ENCODE measurements around the gene HNRNPUL1.

DNA sequence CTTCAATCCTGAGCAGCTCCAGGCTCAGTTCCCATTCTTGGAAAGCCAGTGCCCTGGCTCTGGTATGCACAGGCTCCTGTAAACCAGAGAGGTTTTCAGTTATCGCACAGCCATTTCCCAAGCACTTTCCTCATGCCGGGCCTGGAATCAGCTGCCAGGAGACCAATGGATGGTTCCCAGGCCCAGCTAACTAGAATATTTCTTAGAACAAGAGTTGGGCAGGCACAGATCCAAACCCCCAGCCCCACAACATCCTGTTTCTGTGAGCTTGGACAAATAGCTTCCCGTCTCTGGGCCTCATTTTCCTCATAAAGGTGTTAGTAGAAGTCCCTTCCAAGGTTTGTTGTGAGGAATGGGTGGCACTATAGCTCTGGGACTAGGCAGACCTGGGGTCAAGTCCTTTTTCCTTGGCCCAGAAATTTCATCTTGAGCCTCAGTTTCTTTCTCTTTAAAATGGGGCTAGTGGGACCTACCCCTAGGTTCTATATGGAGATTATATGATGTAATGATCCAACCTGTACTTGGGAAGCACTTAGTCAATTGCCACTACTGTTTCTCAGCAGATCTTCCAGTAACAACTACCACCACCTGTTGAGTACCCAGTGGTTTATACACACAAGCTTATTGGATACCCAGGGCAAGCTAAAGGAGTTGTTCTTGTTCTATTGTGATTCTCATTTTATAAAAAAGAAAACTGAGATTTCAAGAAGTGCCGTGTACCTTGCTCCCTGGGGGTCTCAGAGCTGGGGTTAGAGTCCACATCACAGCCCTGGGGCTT lies 40.7 kb downstream of the HNRNPUL1 start:
- TF ChIP-seq, protein P1, sequence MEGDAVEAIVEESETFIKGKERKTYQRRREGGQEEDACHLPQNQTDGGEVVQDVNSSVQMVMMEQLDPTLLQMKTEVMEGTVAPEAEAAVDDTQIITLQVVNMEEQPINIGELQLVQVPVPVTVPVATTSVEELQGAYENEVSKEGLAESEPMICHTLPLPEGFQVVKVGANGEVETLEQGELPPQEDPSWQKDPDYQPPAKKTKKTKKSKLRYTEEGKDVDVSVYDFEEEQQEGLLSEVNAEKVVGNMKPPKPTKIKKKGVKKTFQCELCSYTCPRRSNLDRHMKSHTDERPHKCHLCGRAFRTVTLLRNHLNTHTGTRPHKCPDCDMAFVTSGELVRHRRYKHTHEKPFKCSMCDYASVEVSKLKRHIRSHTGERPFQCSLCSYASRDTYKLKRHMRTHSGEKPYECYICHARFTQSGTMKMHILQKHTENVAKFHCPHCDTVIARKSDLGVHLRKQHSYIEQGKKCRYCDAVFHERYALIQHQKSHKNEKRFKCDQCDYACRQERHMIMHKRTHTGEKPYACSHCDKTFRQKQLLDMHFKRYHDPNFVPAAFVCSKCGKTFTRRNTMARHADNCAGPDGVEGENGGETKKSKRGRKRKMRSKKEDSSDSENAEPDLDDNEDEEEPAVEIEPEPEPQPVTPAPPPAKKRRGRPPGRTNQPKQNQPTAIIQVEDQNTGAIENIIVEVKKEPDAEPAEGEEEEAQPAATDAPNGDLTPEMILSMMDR (conservative IDR thresholded peaks at IDR 0.05; ENCODE audit: low read depth, low read length), result no peak
- no peak for TF ChIP-seq EZH2 (IDR thresholded peaks at IDR 0.05; ENCODE audit: low read length, unreplicated experiment)
